Neuron (in vitro differentiated cells): ENCODE data around the gene CLEC18A.
"Not testable (repeated sequence)": the region's sequence is repeated elsewhere in the genome, so short reads cannot be mapped to it uniquely, and the experiment has no call there.

Source experiments
- H2AFZ ChIP-seq: one replicate; pipeline ENCODE4 v1.6.1; 2013; ENCODE audit warnings: low read depth, mild to moderate bottlenecking, inconsistent platforms, low read length, moderate library complexity
- H3K27me3 ChIP-seq: one replicate; pipeline ENCODE4 v1.6.1; 2013; ENCODE audit warnings: low read length; ENCODE audit not compliant: insufficient read depth
- H3K36me3 ChIP-seq: one replicate; pipeline ENCODE4 v1.6.1; 2013; ENCODE audit warnings: low read length; ENCODE audit not compliant: insufficient read depth
- H3K4me1 ChIP-seq: one replicate; pipeline ENCODE4 v1.6.1; 2013; ENCODE audit warnings: low read length; ENCODE audit not compliant: insufficient read depth
- H3K4me3 ChIP-seq: 2 replicates; pipeline ENCODE4 v1.5.1; 2013; ENCODE audit warnings: mild to moderate bottlenecking, low read length, moderate library complexity
- H3K9me3 ChIP-seq: one replicate; pipeline ENCODE4 v1.6.1; 2013; ENCODE audit warnings: low read length

CLEC18A gene

GRCh38 chr16:69951017-69951671 is at the start of gene CLEC18A:
Gene CLEC18A, plus strand, starts transcription at chr16:69951334. Its CDS starts 33 bp downstream, at chr16:69951367.
- not testable (repeated sequence) for H3K36me3 ChIP-seq, H3K4me3 ChIP-seq, H2AFZ ChIP-seq, H3K27me3 ChIP-seq, H3K9me3 ChIP-seq, H3K4me1 ChIP-seq

GRCh38 chr16:69903865-69904415 is 47.2 kb upstream of the CLEC18A start:
- no peaks in the 10 kb centered on the region for H3K27me3 ChIP-seq
- peaks cover 3% of the 10 kb centered on the region for H3K9me3 ChIP-seq
- no peak overlapping the region for H2AFZ ChIP-seq
- peaks cover 4% of the 10 kb centered on the region for H3K36me3 ChIP-seq
- peaks cover 7% of the 10 kb centered on the region for H3K4me1 ChIP-seq
- no peak overlapping the region for H3K4me3 ChIP-seq

- H3K4me1 ChIP-seq: peaks cover 7% of the 10 kb centered on the region
- no peak overlapping the region for H2AFZ ChIP-seq
- peaks cover 9% of the 10 kb centered on the region for H3K36me3 ChIP-seq
- no peak overlapping the region for H3K4me3 ChIP-seq
- no peaks in the 10 kb centered on the region for H3K27me3 ChIP-seq
- H3K9me3 ChIP-seq: peaks cover 3% of the 10 kb centered on the region
These were observed 46.5 kb upstream of the CLEC18A start for GRCh38 chr16:69904495-69905170.

- H2AFZ ChIP-seq: no peak overlapping the region
- H3K4me1 ChIP-seq: peaks cover 7% of the 10 kb centered on the region
- no peak overlapping the region for H3K4me3 ChIP-seq
- H3K27me3 ChIP-seq: no peaks in the 10 kb centered on the region
- peaks cover 9% of the 10 kb centered on the region for H3K36me3 ChIP-seq
- peaks cover 3% of the 10 kb centered on the region for H3K9me3 ChIP-seq
These were observed 46.0 kb upstream of the CLEC18A start for GRCh38 chr16:69905171-69905555.

GRCh38 chr16:69906838-69907401 is 44.2 kb upstream of the CLEC18A start:
- peaks cover 17% of the 10 kb centered on the region for H3K36me3 ChIP-seq
- peaks cover 7% of the 10 kb centered on the region for H3K4me1 ChIP-seq
- H3K27me3 ChIP-seq: no peaks in the 10 kb centered on the region
- H3K9me3 ChIP-seq: peaks cover 3% of the 10 kb centered on the region
- H3K4me3 ChIP-seq: no peak overlapping the region
- no peak overlapping the region for H2AFZ ChIP-seq

- H2AFZ ChIP-seq: no peak overlapping the region
- H3K4me1 ChIP-seq: peaks cover 7% of the 10 kb centered on the region
- peaks cover 17% of the 10 kb centered on the region for H3K36me3 ChIP-seq
- H3K9me3 ChIP-seq: peaks cover 1% of the 10 kb centered on the region
- no peak overlapping the region for H3K4me3 ChIP-seq
- H3K27me3 ChIP-seq: no peaks in the 10 kb centered on the region
These were observed 42.1 kb upstream of the CLEC18A start for GRCh38 chr16:69909043-69909442.

- peaks cover 1% of the 10 kb centered on the region for H3K9me3 ChIP-seq
- no peaks in the 10 kb centered on the region for H3K27me3 ChIP-seq
- peaks cover 7% of the 10 kb centered on the region for H3K4me1 ChIP-seq
- no peak overlapping the region for H2AFZ ChIP-seq
- no peak overlapping the region for H3K4me3 ChIP-seq
- peaks cover 17% of the 10 kb centered on the region for H3K36me3 ChIP-seq
These were observed 41.4 kb upstream of the CLEC18A start for GRCh38 chr16:69909760-69910159.

GRCh38 chr16:69910964-69911363 is 40.2 kb upstream of the CLEC18A start:
- Histone ChIP-seq H3K4me1 (peaks cover 7% of the 10 kb centered on the region), H3K27me3 (no peaks in the 10 kb centered on the region)

GRCh38 chr16:69916462-69916861 is 34.7 kb upstream of the CLEC18A start:
- Histone ChIP-seq H3K9me3 (no peaks in the 10 kb centered on the region), H3K27me3 (no peaks in the 10 kb centered on the region), H3K36me3 (peaks cover 2% of the 10 kb centered on the region), H3K4me1 (peaks cover 11% of the 10 kb centered on the region), H3K4me3 (no peak overlapping the region), H2AFZ (no peak overlapping the region)

More at GRCh38 chr16:69910964-69911363, 40.2 kb upstream of the CLEC18A start:
- H2AFZ ChIP-seq: no peak overlapping the region
- peaks cover 1% of the 10 kb centered on the region for H3K9me3 ChIP-seq
- H3K36me3 ChIP-seq: peaks cover 17% of the 10 kb centered on the region
- H3K4me3 ChIP-seq: no peak overlapping the region

GRCh38 chr16:69917311-69917710 is 33.8 kb upstream of the CLEC18A start:
- no peaks in the 10 kb centered on the region for H3K9me3 ChIP-seq
- no peaks in the 10 kb centered on the region for H3K27me3 ChIP-seq
- no peak overlapping the region for H3K4me3 ChIP-seq
- H3K36me3 ChIP-seq: peaks cover 2% of the 10 kb centered on the region
- H3K4me1 ChIP-seq: peaks cover 11% of the 10 kb centered on the region
- no peak overlapping the region for H2AFZ ChIP-seq

- no peaks in the 10 kb centered on the region for H3K27me3 ChIP-seq
- H3K9me3 ChIP-seq: no peaks in the 10 kb centered on the region
- H3K4me1 ChIP-seq: peaks cover 11% of the 10 kb centered on the region
- no peak overlapping the region for H2AFZ ChIP-seq
- peaks cover 2% of the 10 kb centered on the region for H3K36me3 ChIP-seq
- H3K4me3 ChIP-seq: no peak overlapping the region
These were observed 33.4 kb upstream of the CLEC18A start for GRCh38 chr16:69917739-69918138.

GRCh38 chr16:69918241-69918640 is 32.9 kb upstream of the CLEC18A start:
- H2AFZ ChIP-seq: no peak overlapping the region
- H3K27me3 ChIP-seq: no peaks in the 10 kb centered on the region
- peaks cover 2% of the 10 kb centered on the region for H3K36me3 ChIP-seq
- peaks cover 11% of the 10 kb centered on the region for H3K4me1 ChIP-seq
- no peak overlapping the region for H3K4me3 ChIP-seq
- H3K9me3 ChIP-seq: no peaks in the 10 kb centered on the region

GRCh38 chr16:69921127-69921526 is 30.0 kb upstream of the CLEC18A start:
- H2AFZ ChIP-seq: no peak overlapping the region
- no peaks in the 10 kb centered on the region for H3K27me3 ChIP-seq
- H3K9me3 ChIP-seq: no peaks in the 10 kb centered on the region

More at GRCh38 chr16:69921127-69921526, 30.0 kb upstream of the CLEC18A start:
- Histone ChIP-seq H3K36me3 (peaks cover 9% of the 10 kb centered on the region), H3K4me1 (peaks cover 11% of the 10 kb centered on the region), H3K4me3 (no peak overlapping the region)
